Hepatocyte (in vitro differentiated cells): ENCODE data around the gene ZBTB20.

Source experiments
- EZH2 ChIP-seq: fragments of 200-600 bp; sonication (generic); IDR thresholded peaks from 2 replicates; pipeline ENCODE4 v1.6.1; 2016; ENCODE audit warnings: antibody characterized with exemption, mild to moderate bottlenecking, borderline replicate concordance
- EZH2phosphoT487 ChIP-seq: fragments of 200-600 bp; sonication (generic); IDR thresholded peaks from one replicate; pipeline ENCODE4 v1.6.1; 2018; ENCODE audit warnings: antibody characterized with exemption, mild to moderate bottlenecking, low read depth, moderate library complexity; ENCODE audit not compliant: unreplicated experiment, severe bottlenecking
- TF ChIP-seq, protein P1 (sequence below): fragments of 200-600 bp; sonication (generic); IDR thresholded peaks from 2 replicates; pipeline ENCODE4 v1.5.1; 2016; ENCODE audit warnings: antibody characterized with exemption, mild to moderate bottlenecking; ENCODE audit not compliant: poor library complexity

DNA sequence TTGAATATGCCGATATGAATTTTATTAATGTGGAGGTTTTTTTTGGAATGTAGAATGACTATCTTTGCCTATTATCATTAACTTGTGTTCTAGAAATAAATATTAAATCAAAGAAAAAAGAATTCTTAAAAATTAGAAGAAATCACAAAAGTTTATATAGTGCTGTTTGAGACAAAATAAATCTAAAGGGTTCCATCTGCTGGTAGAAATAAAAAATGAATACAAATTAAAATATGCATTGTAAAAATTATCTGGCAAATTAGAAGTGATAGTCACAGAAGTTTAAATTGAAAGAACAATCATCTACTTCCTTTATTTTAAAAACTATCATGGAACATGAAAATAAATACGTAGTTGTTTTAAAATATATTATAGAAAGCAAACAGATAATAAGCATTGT is 22.7 kb upstream of the ZBTB20 start:
- TF ChIP-seq, protein P1, sequence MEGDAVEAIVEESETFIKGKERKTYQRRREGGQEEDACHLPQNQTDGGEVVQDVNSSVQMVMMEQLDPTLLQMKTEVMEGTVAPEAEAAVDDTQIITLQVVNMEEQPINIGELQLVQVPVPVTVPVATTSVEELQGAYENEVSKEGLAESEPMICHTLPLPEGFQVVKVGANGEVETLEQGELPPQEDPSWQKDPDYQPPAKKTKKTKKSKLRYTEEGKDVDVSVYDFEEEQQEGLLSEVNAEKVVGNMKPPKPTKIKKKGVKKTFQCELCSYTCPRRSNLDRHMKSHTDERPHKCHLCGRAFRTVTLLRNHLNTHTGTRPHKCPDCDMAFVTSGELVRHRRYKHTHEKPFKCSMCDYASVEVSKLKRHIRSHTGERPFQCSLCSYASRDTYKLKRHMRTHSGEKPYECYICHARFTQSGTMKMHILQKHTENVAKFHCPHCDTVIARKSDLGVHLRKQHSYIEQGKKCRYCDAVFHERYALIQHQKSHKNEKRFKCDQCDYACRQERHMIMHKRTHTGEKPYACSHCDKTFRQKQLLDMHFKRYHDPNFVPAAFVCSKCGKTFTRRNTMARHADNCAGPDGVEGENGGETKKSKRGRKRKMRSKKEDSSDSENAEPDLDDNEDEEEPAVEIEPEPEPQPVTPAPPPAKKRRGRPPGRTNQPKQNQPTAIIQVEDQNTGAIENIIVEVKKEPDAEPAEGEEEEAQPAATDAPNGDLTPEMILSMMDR: peak; percentile 43
- TF ChIP-seq EZH2phosphoT487 (no peak), EZH2 (no peak)
